ENCODE measurements around the gene CCDC102B.

The CCDC102B gene

GRCh38 chr18:68991286-68991685, 193.4 kb downstream of the CCDC102B start:
- H3F3A ChIP-seq (ENCODE audit: insufficient read depth) = no peaks in the 10 kb centered on the region
- TF ChIP-seq CTCF (IDR thresholded peaks at IDR 0.05; ENCODE audit: insufficient read depth, low read length, poor library complexity, severe bottlenecking) (no peak), EZH2phosphoT487 (conservative IDR thresholded peaks at IDR 0.05; ENCODE audit: low read length) (no peak)
- no peaks in the 10 kb centered on the region for H3K9me3 ChIP-seq (ENCODE audit: insufficient read depth, low read length)
- H3K4me3 ChIP-seq (ENCODE audit: insufficient read depth, low read length, poor library complexity, severe bottlenecking) = no peak overlapping the region
- no peak overlapping the region for H2AFZ ChIP-seq (ENCODE audit: low read depth, low read length, severe bottlenecking)
- no peaks in the 10 kb centered on the region for H4K20me1 ChIP-seq (ENCODE audit: low read depth, low read length)
- H3K27me3 ChIP-seq (ENCODE audit: low read length) = no peaks in the 10 kb centered on the region
- H3K9ac ChIP-seq (ENCODE audit: low read length) = no peak overlapping the region
- H3K36me3 ChIP-seq (ENCODE audit: low read length) = no peaks in the 10 kb centered on the region
- H3K9me2 ChIP-seq (replicated peaks; ENCODE audit: insufficient read depth, low read length) = no peaks in the 10 kb centered on the region
- H3K4me2 ChIP-seq (ENCODE audit: low read depth, low read length, poor library complexity, severe bottlenecking) = no peak overlapping the region
- no peak overlapping the region for H3K27ac ChIP-seq (ENCODE audit: low read depth, low read length)
- H3K79me2 ChIP-seq (ENCODE audit: insufficient read depth, low read length) = no peaks in the 10 kb centered on the region

GRCh38 chr18:68992719-68993482, 195.0 kb downstream of the CCDC102B start:
- H3K27ac ChIP-seq (ENCODE audit: low read depth, low read length) = no peak overlapping the region
- H3K27me3 ChIP-seq (ENCODE audit: low read length) = no peaks in the 10 kb centered on the region
- no peaks in the 10 kb centered on the region for H3K36me3 ChIP-seq (ENCODE audit: low read length)
- no peak overlapping the region for H3K4me2 ChIP-seq (ENCODE audit: low read depth, low read length, poor library complexity, severe bottlenecking)
- TF ChIP-seq CTCF (IDR thresholded peaks at IDR 0.05; ENCODE audit: insufficient read depth, low read length, poor library complexity, severe bottlenecking) = no peak
- TF ChIP-seq EZH2phosphoT487 (conservative IDR thresholded peaks at IDR 0.05; ENCODE audit: low read length) = no peak
- no peak overlapping the region for H2AFZ ChIP-seq (ENCODE audit: low read depth, low read length, severe bottlenecking)
- H3K9me3 ChIP-seq (ENCODE audit: insufficient read depth, low read length) = no peaks in the 10 kb centered on the region
- H3K4me3 ChIP-seq (ENCODE audit: insufficient read depth, low read length, poor library complexity, severe bottlenecking) = no peak overlapping the region
- no peaks in the 10 kb centered on the region for H3K79me2 ChIP-seq (ENCODE audit: insufficient read depth, low read length)
- no peak overlapping the region for H3K9ac ChIP-seq (ENCODE audit: low read length)
- no peaks in the 10 kb centered on the region for H3F3A ChIP-seq (ENCODE audit: insufficient read depth)
- no peaks in the 10 kb centered on the region for H3K9me2 ChIP-seq (replicated peaks; ENCODE audit: insufficient read depth, low read length)
- no peaks in the 10 kb centered on the region for H4K20me1 ChIP-seq (ENCODE audit: low read depth, low read length)

- no peak overlapping the region for H3K4me2 ChIP-seq (ENCODE audit: low read depth, low read length, poor library complexity, severe bottlenecking)
- H3K27ac ChIP-seq (ENCODE audit: low read depth, low read length) = no peak overlapping the region
- no peak overlapping the region for H3K9ac ChIP-seq (ENCODE audit: low read length)
- no peak overlapping the region for H2AFZ ChIP-seq (ENCODE audit: low read depth, low read length, severe bottlenecking)
- no peaks in the 10 kb centered on the region for H3K9me3 ChIP-seq (ENCODE audit: insufficient read depth, low read length)
- no peaks in the 10 kb centered on the region for H3K9me2 ChIP-seq (replicated peaks; ENCODE audit: insufficient read depth, low read length)
- no peak for TF ChIP-seq EZH2phosphoT487 (conservative IDR thresholded peaks at IDR 0.05; ENCODE audit: low read length)
- H3K79me2 ChIP-seq (ENCODE audit: insufficient read depth, low read length) = no peaks in the 10 kb centered on the region
- H3K36me3 ChIP-seq (ENCODE audit: low read length) = no peaks in the 10 kb centered on the region
- no peaks in the 10 kb centered on the region for H4K20me1 ChIP-seq (ENCODE audit: low read depth, low read length)
- no peaks in the 10 kb centered on the region for H3F3A ChIP-seq (ENCODE audit: insufficient read depth)
- no peaks in the 10 kb centered on the region for H3K27me3 ChIP-seq (ENCODE audit: low read length)
- H3K4me3 ChIP-seq (ENCODE audit: insufficient read depth, low read length, poor library complexity, severe bottlenecking) = no peak overlapping the region
These were observed 197.8 kb downstream of the CCDC102B start for GRCh38 chr18:68995675-68996074.

GRCh38 chr18:68997845-68998244, 200.0 kb downstream of the CCDC102B start:
- H2AFZ ChIP-seq (ENCODE audit: low read depth, low read length, severe bottlenecking) = no peak overlapping the region
- no peak overlapping the region for H3K9ac ChIP-seq (ENCODE audit: low read length)
- H3K4me2 ChIP-seq (ENCODE audit: low read depth, low read length, poor library complexity, severe bottlenecking) = no peak overlapping the region
- no peaks in the 10 kb centered on the region for H3F3A ChIP-seq (ENCODE audit: insufficient read depth)
- no peaks in the 10 kb centered on the region for H3K36me3 ChIP-seq (ENCODE audit: low read length)
- no peaks in the 10 kb centered on the region for H3K79me2 ChIP-seq (ENCODE audit: insufficient read depth, low read length)
- H3K4me3 ChIP-seq (ENCODE audit: insufficient read depth, low read length, poor library complexity, severe bottlenecking) = no peak overlapping the region
- no peaks in the 10 kb centered on the region for H3K9me3 ChIP-seq (ENCODE audit: insufficient read depth, low read length)
- TF ChIP-seq CTCF (IDR thresholded peaks at IDR 0.05; ENCODE audit: insufficient read depth, low read length, poor library complexity, severe bottlenecking) (no peak), EZH2phosphoT487 (conservative IDR thresholded peaks at IDR 0.05; ENCODE audit: low read length) (no peak)
- H4K20me1 ChIP-seq (ENCODE audit: low read depth, low read length) = no peaks in the 10 kb centered on the region
- no peak overlapping the region for H3K27ac ChIP-seq (ENCODE audit: low read depth, low read length)
- H3K27me3 ChIP-seq (ENCODE audit: low read length) = no peaks in the 10 kb centered on the region
- no peaks in the 10 kb centered on the region for H3K9me2 ChIP-seq (replicated peaks; ENCODE audit: insufficient read depth, low read length)

Data from SU-DHL-6 (cell line).